Measurements from ENCODE around the gene PPP1R1B.

Gene PPP1R1B

GRCh38 chr17:39667945-39668924 is 41.5 kb downstream of the PPP1R1B start, which contains the start of gene PNMT:
Gene PNMT (plus strand): TSS chr17:39668453. CDS start chr17:39668476, 23 bp downstream.
- DNase-seq (ENCODE audit: low read depth), result peak; percentile 13

- no peak for DNase-seq (ENCODE audit: low read depth)
Measured at GRCh38 chr17:39669897-39670735, 43.4 kb downstream of the PPP1R1B start.

- no peak for DNase-seq (ENCODE audit: low read depth)
Measured at GRCh38 chr17:39670746-39671145, 44.0 kb downstream of the PPP1R1B start.

GRCh38 chr17:39671651-39672521 is 45.1 kb downstream of the PPP1R1B start:
- DNase-seq (ENCODE audit: low read depth), result no peak

GRCh38 chr17:39672522-39673334 is 46.0 kb downstream of the PPP1R1B start:
- no peak for DNase-seq (ENCODE audit: low read depth)

GRCh38 chr17:39673335-39674081 is 46.8 kb downstream of the PPP1R1B start:
- DNase-seq (ENCODE audit: low read depth), result no peak

GRCh38 chr17:39674179-39674578 is 47.4 kb downstream of the PPP1R1B start:
- DNase-seq (ENCODE audit: low read depth), result no peak

- DNase-seq (ENCODE audit: low read depth), result no peak
Measured at GRCh38 chr17:39674702-39675389, 48.1 kb downstream of the PPP1R1B start.

GRCh38 chr17:39675390-39676082 is 48.8 kb downstream of the PPP1R1B start:
- no peak for DNase-seq (ENCODE audit: low read depth)

GRCh38 chr17:39676198-39676819 is 49.6 kb downstream of the PPP1R1B start:
- DNase-seq (ENCODE audit: low read depth), result no peak

GRCh38 chr17:39677072-39677471 is 50.3 kb downstream of the PPP1R1B start:
- DNase-seq (ENCODE audit: low read depth), result no peak

GRCh38 chr17:39677542-39678339 is 51.0 kb downstream of the PPP1R1B start:
- DNase-seq (ENCODE audit: low read depth), result no peak

GRCh38 chr17:39678340-39679116 is 51.8 kb downstream of the PPP1R1B start:
- DNase-seq (ENCODE audit: low read depth), result no peak

- DNase-seq (ENCODE audit: low read depth), result no peak
Measured at GRCh38 chr17:39679521-39680192, 52.9 kb downstream of the PPP1R1B start.

GRCh38 chr17:39683295-39683939 is 56.7 kb downstream of the PPP1R1B start:
- DNase-seq (ENCODE audit: low read depth), result no peak

Measured in stromal cell of bone marrow (primary cell).